Keratinocyte (primary cell): ENCODE data around the gene ABHD18. TPM values are rescaled to one million over a fixed set of nuclear protein-coding genes. Genes with fewer than 3 reads are reported as not detected.

Experiments
- DNase-seq: peaks from one replicate; pipeline ENCODE4 v3.0.0-alpha.2; 2011; ENCODE audit warnings: low read depth, missing footprints, low spot score
- FAIRE-seq: peaks from 2 replicates; lab custom pipeline; 2011; peaks lifted over from hg19 to GRCh38; lab: Jason Lieb, UNC
- H2AFZ ChIP-seq: 2 replicates; pipeline ENCODE4 v1.6.0; 2012; ENCODE audit warnings: low read length, control low read depth, inconsistent platforms; ENCODE audit not compliant: control insufficient read depth
- H3K27ac ChIP-seq: 2 replicates; pipeline ENCODE4 v1.5.1; 2011; ENCODE audit warnings: low read length; ENCODE audit not compliant: control insufficient read depth, insufficient read depth
- H3K27me3 ChIP-seq: 3 replicates; pipeline ENCODE4 v1.6.0; 2011; ENCODE audit warnings: low read length; ENCODE audit not compliant: control insufficient read depth, insufficient read depth; ENCODE audit errors: extremely low read depth
- H3K36me3 ChIP-seq, 2 experiments: 2 replicates in 1 of 2; 3 replicates in 1 of 2; pipeline ENCODE4 v1.5.1; 2011; ENCODE audit warnings: low read length in 2 of 2, mild to moderate bottlenecking in 1 of 2; ENCODE audit not compliant: control insufficient read depth in 2 of 2, insufficient read depth in 2 of 2; ENCODE audit errors: extremely low read depth in 1 of 2
- H3K4me1 ChIP-seq: 3 replicates; pipeline ENCODE4 v1.5.1; 2011; ENCODE audit warnings: low read length; ENCODE audit not compliant: control insufficient read depth, insufficient read depth; ENCODE audit errors: extremely low read depth
- H3K4me2 ChIP-seq: 3 replicates; pipeline ENCODE4 v1.6.0; 2011; ENCODE audit warnings: low read depth, low read length; ENCODE audit not compliant: control insufficient read depth, insufficient read depth; ENCODE audit errors: extremely low read depth
- H3K4me3 ChIP-seq, 3 experiments: fragments of 200-600 bp in 1 of 3; sonication (generic) in 1 of 3; 2 replicates in 2 of 3; 3 replicates in 1 of 3; pipeline ENCODE4 v1.5.1; 2011 to 2016; ENCODE audit warnings: low read length in 3 of 3, mild to moderate bottlenecking in 3 of 3, control low read depth in 2 of 3, inconsistent platforms in 1 of 3, low read depth in 1 of 3, mixed read lengths in 1 of 3, mixed run types in 1 of 3, moderate library complexity in 1 of 3; ENCODE audit not compliant: control insufficient read depth in 2 of 3, insufficient read depth in 2 of 3; ENCODE audit errors: extremely low read depth in 1 of 3
- H3K79me2 ChIP-seq: 2 replicates; pipeline ENCODE4 v1.6.0; 2012; ENCODE audit warnings: low read length; ENCODE audit not compliant: control insufficient read depth, insufficient read depth
- H3K9ac ChIP-seq: 3 replicates; pipeline ENCODE4 v1.6.0; 2011; ENCODE audit warnings: low read length; ENCODE audit not compliant: control insufficient read depth, insufficient read depth; ENCODE audit errors: extremely low read depth
- H3K9me1 ChIP-seq: 3 replicates; pipeline ENCODE4 v1.6.0; 2011; ENCODE audit warnings: low read length; ENCODE audit not compliant: control insufficient read depth, insufficient read depth; ENCODE audit errors: extremely low read depth
- H3K9me3 ChIP-seq: 2 replicates; pipeline ENCODE4 v1.5.1; 2012; ENCODE audit warnings: low read depth, low read length; ENCODE audit not compliant: control insufficient read depth
- H4K20me1 ChIP-seq: 3 replicates; pipeline ENCODE4 v1.6.0; 2011; ENCODE audit warnings: low read length; ENCODE audit not compliant: control insufficient read depth, insufficient read depth; ENCODE audit errors: extremely low read depth
- EZH2 ChIP-seq: IDR thresholded peaks from one replicate; pipeline ENCODE4 v1.6.1; 2012; ENCODE audit warnings: inconsistent platforms, mild to moderate bottlenecking, low read length, moderate library complexity
- dilution Hi-C: fragments of 300-500 bp; cut with MboI; formaldehyde crosslinking; loops from one replicate; pipeline ENCODE4 v1.7.0; 2020; ENCODE audit warnings: low sequenced_read_pairs; ENCODE audit not compliant: extremely low pct_ligation_motif_present
- polyA plus RNA-seq, 5 experiments: library from polyadenylated mRNA; depleted of rRNA in 3 of 5; stranded (reverse) in 3 of 5; stranded (forward) in 1 of 5; unstranded in 1 of 5; fragments of >200 nt; gene quantifications; 1 replicate in 1 of 5; 2 replicates in 3 of 5; 3 replicates in 1 of 5; pipeline versions ENCODE4 v1.2.1 to v1.2.3, GENCODE V29; 2011 to 2012; ENCODE audit warnings: missing spikeins in 2 of 5, low read depth in 1 of 5, low replicate concordance in 1 of 5
- TF ChIP-seq, protein P1 (sequence below), 3 experiments: IDR thresholded peaks in 1 of 3; conservative IDR thresholded peaks in 1 of 3; optimal IDR thresholded peaks in 1 of 3; 2 replicates in 2 of 3; 3 replicates in 1 of 3; pipeline versions ENCODE3 to v1.5.1; 2011; ENCODE audit warnings: low read length in 3 of 3, mild to moderate bottlenecking in 3 of 3, moderate library complexity in 2 of 3, control low read depth in 1 of 3, inconsistent platforms in 1 of 3; ENCODE audit not compliant: insufficient read depth in 2 of 3; ENCODE audit errors: extremely low read depth in 1 of 3

ABHD18 gene
- polyA plus RNA-seq, 1 donor (not counting 4 experiments of a cell fraction or from before 2014, with no cell fraction given): 4.6 TPM

DNA sequence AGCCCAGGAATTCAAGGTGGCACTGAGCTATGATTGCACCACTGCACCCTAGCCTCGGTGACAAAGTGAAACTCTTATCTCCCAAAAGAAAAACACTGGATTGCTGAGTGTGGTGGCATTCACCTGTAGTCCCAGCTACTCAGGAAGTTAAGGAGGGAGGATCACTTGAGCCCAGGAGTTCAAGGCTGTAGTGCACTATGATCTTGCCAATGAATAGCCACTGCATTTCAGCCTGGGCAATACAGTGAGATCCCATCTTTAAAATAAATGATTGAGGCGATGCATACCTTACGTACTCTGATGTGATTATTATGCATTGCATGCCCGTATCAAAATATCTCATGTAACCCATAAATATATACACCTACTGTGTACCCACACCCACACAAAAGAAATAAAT is 64.7 kb downstream of the ABHD18 start:
- no peaks in the 10 kb centered on the region for H3K79me2 ChIP-seq
- H3K9me3 ChIP-seq: no peaks in the 10 kb centered on the region
- no peaks in the 10 kb centered on the region for H4K20me1 ChIP-seq
- DNase-seq: no peak
- no peak overlapping the region for H2AFZ ChIP-seq
- dilution Hi-C loops: no loop called here
- TF ChIP-seq, protein P1, sequence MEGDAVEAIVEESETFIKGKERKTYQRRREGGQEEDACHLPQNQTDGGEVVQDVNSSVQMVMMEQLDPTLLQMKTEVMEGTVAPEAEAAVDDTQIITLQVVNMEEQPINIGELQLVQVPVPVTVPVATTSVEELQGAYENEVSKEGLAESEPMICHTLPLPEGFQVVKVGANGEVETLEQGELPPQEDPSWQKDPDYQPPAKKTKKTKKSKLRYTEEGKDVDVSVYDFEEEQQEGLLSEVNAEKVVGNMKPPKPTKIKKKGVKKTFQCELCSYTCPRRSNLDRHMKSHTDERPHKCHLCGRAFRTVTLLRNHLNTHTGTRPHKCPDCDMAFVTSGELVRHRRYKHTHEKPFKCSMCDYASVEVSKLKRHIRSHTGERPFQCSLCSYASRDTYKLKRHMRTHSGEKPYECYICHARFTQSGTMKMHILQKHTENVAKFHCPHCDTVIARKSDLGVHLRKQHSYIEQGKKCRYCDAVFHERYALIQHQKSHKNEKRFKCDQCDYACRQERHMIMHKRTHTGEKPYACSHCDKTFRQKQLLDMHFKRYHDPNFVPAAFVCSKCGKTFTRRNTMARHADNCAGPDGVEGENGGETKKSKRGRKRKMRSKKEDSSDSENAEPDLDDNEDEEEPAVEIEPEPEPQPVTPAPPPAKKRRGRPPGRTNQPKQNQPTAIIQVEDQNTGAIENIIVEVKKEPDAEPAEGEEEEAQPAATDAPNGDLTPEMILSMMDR (optimal IDR thresholded peaks at IDR 0.05 in 1 of 3, IDR thresholded peaks at IDR 0.05 in 1 of 3, conservative IDR thresholded peaks at IDR 0.05 in 1 of 3; ENCODE audit: extremely low read depth in 1 of 3, insufficient read depth in 2 of 3, low read length in 3 of 3): no peak
- no peak for TF ChIP-seq EZH2
- no peaks in the 10 kb centered on the region for H3K4me1 ChIP-seq
- H3K36me3 ChIP-seq: no peaks in the 10 kb centered on the region
- H3K27ac ChIP-seq: no peak overlapping the region
- FAIRE-seq: no peak
- no peaks in the 10 kb centered on the region for H3K27me3 ChIP-seq
- no peak overlapping the region for H3K4me2 ChIP-seq
- no peak overlapping the region for H3K4me3 ChIP-seq
- no peaks in the 10 kb centered on the region for H3K9me1 ChIP-seq
- no peak overlapping the region for H3K9ac ChIP-seq

DNA sequence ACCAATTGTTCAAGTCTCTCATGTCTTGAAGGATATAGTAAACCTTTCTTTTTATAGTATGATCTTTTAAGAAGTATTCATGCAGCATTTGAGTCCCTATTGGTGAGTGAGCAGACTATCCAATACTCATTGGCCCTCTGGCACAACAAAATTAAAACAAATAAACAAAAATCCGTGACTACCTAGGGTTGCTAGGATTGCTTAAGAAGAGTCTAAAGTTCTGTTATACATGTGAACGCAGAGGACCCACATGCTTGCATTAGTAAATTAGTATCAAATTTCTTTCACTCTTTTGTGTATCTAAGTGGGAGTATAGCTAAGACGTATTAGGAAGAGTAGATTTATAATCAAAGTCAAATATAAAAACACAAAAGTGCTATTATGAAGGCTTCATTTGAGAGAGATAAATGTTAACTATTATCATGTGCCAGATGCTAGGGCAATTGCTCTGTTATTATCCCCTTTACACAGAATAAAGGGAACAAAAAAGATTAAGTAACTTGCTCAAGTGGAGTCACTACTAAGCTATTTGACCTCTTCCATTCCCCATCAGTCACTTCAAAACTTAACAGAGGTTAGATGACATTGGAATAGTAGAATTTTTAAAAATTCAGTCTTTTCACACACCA is 66.7 kb downstream of the ABHD18 start:
- Histone ChIP-seq H3K4me1 (no peaks in the 10 kb centered on the region), H3K9me3 (no peaks in the 10 kb centered on the region), H3K27me3 (no peaks in the 10 kb centered on the region), H2AFZ (no peak overlapping the region), H3K27ac (no peak overlapping the region), H3K36me3 (no peaks in the 10 kb centered on the region), H3K4me2 (no peak overlapping the region), H3K4me3 (no peak overlapping the region), H4K20me1 (no peaks in the 10 kb centered on the region), H3K9me1 (no peaks in the 10 kb centered on the region), H3K79me2 (no peaks in the 10 kb centered on the region), H3K9ac (no peak overlapping the region)
- dilution Hi-C loops: no loop called here
- FAIRE-seq: no peak
- no peak for TF ChIP-seq EZH2
- TF ChIP-seq, protein P1 (optimal IDR thresholded peaks at IDR 0.05 in 1 of 3, IDR thresholded peaks at IDR 0.05 in 1 of 3, conservative IDR thresholded peaks at IDR 0.05 in 1 of 3; ENCODE audit: extremely low read depth in 1 of 3, insufficient read depth in 2 of 3, low read length in 3 of 3): no peak
- no peak for DNase-seq
